Spleen (tissue), 7 donors: ENCODE measurements around the gene QSER1.

Source experiments
- CTCF ChIP-seq, 11 experiments: fragments of 200-600 bp in 7 of 11; fragments of 450-650 bp in 4 of 11; sonication (generic) in 4 of 11; IDR thresholded peaks in 8 of 11; conservative IDR thresholded peaks in 3 of 11; 1 replicate in 7 of 11; 2 replicates in 4 of 11; pipeline versions ENCODE4 v1.4.0 to v1.8.0; 2016 to 2021; ENCODE audit warnings: antibody characterized with exemption in 11 of 11, inconsistent platforms in 4 of 11, mild to moderate bottlenecking in 1 of 11
- POLR2AphosphoS5 ChIP-seq, 3 donors: sonication (generic); formaldehyde crosslinking; IDR thresholded peaks; one replicate each; pipeline ENCODE4 v1.5.1; 2017; ENCODE audit warnings: antibody characterized with exemption in 3 of 3
- donor health status: DM: no; HTN: no; CAD: no; lungs with moderate emphysema.
- donor health status: DM: no; HTN: no; CAD: no.
- donor health status: DM: no; HTN: no; CAD: no.

GRCh38 chr11:33006010-33006409, 113.4 kb downstream of the QSER1 start:
- TF ChIP-seq CTCF (IDR thresholded peaks at IDR 0.05 in 8 of 11, conservative IDR thresholded peaks at IDR 0.05 in 3 of 11), result no peak
- TF ChIP-seq POLR2AphosphoS5 (IDR thresholded peaks at IDR 0.05), result no peak
